GM18517 (cell line): ENCODE data around the gene ANKRD29.

Source experiments
- ATAC-seq: cut with Tn5 transposase; IDR thresholded peaks from one replicate; pipeline ENCODE4 v1.9.1; 2021; ENCODE audit warnings: mild to moderate bottlenecking, moderate library complexity; ENCODE audit not compliant: unreplicated experiment

Gene ANKRD29, protein sequence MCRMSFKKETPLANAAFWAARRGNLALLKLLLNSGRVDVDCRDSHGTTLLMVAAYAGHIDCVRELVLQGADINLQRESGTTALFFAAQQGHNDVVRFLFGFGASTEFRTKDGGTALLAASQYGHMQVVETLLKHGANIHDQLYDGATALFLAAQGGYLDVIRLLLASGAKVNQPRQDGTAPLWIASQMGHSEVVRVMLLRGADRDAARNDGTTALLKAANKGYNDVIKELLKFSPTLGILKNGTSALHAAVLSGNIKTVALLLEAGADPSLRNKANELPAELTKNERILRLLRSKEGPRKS

DNA sequence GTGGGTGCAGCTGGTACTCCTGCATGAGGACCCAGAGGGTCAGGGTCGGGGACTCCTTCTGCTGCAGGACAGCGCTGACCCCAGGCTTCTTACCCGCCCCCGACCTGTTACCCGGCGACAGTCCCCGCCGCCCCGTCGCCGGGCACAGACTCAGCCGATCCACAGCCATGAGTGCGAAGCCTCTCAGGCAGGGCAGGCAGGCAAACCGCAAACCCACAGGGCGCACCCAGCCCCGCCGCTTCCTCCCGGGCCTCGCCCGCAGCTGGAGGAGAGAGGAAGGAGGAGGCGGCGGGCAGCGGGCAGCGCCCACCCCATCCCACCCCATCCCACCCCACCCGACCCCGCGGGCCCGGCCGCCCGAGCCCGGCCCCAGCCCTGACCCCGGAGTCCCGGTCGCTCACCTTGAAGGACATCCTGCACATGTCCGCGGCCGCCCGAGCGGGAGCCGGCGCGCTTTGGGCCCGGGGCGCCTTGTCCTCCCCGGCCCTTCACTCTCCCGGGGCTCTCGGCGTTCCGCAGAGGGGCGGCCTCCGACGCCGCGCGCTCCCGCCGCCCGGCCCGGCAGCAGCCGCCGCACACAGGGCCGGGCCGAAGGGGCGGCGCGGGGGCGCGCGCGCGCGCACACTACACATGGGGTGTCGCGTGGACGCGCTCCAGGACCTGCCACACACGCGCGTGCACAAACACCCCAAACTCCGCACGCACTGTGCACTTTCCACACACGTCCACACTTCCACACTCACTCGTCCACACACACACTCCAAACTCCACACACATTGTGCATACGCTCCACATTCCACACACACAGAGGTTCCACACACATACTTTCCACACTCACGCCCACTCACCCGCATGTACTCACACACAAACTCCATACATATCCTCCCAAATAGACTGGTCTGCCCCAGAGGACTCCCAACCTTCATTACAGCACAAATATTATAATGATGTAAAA lies at the start of gene ANKRD29:
ANKRD29 (minus strand) TSS at position 603 of the 955 bp plus-strand sequence; CDS start at position 422, 181 bp downstream.
- ATAC-seq, result no peak

DNA sequence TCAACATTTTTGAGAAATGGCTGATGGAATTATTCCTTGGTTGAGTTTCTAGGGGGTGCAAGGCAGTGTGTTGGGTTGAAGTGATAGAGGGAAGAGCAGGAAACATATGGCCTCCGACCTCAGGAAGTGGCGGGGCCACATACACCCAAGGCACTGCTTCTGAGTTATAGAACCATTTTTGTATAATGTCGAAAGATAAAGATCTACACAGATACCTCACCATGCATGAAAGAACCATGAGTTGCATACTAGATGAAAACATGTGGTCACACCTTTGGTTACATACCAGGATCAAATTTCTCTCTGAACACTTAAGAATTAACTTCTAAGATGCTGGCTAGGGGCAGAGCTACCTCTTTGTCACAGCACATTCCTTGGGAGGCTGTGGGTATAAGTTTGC lies 49.7 kb upstream of the ANKRD29 start:
- ATAC-seq, result no peak

DNA sequence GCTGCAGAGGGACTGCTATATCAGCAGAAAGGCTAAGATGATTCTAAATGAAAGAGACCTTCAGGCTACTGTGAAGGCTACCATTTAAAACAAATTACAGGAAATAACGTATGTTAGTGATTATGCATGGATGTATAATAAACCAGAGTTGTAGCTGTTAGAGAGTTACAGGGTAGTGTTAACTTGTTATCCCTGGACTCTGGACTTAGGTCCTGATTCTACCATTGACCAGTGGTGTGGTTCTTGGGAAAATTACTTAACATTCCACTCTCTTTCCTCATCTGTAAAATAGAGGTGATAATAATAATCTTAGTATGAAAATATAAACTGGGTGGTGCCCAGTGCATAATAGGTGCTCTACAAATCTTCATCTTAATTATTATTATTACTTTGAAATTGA lies 48.7 kb upstream of the ANKRD29 start:
- ATAC-seq, result no peak

DNA sequence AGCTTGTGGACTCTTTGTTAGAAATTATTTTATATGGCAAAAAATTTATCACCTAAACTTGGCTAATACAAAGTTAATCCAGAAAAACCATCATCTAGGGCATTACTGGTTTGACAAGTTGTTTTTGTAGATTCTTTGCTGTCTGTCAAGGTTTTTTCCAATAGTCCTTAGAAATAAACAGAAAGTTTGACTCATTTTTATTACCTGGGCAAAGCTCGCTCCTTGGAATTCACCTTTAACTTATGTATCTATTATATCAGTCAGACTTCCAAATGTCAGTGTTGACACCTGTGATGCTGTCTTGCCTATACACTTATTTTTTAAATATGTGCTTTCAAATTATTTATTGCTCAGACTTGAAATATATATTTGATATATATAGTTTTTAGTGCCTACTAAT lies 48.2 kb upstream of the ANKRD29 start:
- no peak for ATAC-seq

DNA sequence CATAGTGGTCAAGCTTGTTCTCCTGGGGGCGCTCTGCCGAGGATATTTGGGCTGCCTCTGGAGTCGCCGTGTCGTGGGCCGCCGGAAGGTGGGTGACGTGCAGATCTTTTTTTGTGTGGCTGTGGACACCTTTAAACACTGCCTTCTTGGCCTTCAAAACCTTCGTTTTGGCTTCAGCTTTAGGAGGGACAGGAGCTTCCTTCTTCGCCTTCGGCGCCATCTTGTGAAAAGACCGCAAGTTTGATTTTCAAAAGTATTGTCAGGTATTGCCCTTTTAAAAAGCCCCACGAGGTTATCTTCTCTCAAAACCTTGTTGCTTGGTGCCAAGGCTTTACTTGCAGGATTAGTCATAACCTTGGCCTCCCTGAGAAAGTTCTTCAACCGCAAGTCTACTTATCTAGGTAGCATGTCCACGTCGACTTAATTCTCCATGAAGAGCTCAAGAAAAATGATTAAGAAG lies 47.4 kb upstream of the ANKRD29 start:
- ATAC-seq, result no peak

DNA sequence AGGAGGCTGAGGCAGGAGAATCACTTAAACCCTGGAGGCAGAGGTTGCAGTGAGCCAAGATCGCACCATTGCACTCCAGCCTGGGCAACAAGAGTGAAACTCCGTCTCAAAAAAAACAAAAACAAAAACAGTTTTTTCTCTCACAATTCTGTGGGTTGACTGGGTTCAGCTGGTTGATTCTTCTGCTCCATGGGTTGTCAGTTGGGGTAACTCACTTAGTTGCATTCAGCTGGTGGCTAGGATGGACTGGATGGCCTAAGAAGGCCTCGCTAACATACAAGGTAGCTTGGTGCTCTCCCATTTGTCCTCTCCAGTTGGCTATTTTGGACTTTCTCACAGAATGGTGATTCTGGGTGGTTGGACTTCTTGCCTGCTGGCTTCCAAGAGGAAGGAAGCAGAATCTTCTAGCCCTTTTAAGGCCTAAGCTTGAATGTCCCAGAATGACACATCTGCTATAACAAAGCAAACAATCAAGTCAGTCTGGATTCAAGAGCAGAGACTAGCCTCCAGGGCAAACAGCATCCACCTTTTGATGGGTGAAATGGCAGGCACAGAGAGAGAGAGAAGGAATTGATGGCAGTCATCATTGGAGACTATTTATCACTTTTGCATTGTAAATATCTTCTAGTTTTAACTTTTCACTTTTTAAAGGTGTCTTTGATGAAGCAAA lies 44.4 kb upstream of the ANKRD29 start:
- no peak for ATAC-seq

DNA sequence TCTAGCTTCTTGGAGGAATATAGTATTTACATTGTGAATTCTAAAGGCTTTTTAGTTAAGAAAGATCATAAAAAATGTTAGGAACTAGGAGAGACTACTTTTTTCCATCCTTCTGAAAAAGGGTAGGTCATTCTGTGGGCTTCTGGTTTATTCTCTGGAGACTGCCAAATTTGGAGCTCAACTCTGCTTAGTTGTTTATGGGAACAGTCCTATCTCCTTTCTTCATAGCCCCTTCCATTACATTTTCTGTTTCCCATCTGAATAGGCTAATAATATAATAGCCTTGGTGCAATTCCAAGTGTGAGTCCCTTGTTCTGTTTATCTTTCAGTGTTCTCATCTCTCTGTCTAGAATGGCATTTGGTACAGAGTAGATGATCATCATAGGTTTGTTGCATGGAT lies 42.1 kb upstream of the ANKRD29 start:
- ATAC-seq, result no peak

DNA sequence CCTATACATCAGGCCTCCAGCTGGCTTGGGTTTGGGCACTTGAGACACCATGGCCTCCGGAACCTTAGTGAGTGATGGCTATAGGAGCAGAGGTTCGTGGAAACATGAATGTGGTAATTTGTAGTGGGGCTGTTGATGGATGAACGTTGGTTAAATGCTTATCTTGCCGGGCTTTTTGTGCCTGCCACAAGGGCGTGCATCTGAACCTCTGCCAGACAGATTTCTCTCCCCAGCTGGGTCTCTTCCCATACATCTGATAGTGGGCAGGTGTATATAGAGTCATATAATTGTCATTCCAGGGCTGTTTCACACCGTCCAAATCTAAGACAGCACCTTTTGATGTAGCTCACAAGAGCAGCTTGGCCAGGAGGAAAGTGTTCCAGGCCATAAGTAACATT lies 41.3 kb upstream of the ANKRD29 start:
- ATAC-seq, result no peak

DNA sequence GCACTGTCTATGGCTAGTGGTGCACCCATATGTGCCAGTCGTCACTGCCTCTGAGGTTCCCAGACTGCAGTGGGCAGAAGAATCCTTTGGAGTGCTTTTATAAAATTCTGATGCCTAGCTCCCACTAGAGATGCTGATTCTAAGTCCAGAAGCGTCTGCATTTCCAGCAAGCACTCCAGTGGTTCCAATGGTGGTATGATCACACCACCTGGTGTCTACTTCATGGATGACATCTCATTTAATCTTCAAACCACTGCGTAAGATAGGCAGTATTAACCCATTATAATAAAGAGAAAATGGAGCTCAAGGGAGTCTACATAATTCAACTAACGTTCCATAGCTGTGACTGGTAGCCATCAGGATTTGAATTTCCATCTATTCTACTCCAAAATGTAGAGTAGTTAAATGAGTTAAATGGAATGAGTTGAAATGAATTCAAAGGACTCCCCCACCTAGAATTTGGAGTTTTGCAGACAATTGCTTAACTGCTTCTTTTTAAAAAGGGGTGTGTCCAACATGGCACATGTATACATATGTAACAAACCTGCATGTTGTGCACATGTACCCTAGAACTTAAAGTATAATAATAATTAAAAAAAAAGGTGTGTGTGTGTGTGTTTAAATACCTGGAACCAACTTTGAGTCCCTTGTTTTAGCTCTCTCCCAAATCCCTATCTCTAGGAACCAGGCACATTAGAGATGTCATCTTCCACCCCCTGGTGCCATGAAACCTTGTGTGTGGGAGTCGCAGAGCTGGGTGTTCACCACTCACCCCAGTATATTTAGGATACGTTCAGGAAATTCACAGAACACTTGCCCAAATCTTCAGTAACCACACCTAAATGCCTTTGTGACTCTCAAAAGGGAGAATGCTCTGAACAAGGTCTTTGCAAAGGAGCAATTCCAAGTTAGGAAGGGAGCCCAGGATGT lies 40.6 kb upstream of the ANKRD29 start:
- ATAC-seq, result no peak

DNA sequence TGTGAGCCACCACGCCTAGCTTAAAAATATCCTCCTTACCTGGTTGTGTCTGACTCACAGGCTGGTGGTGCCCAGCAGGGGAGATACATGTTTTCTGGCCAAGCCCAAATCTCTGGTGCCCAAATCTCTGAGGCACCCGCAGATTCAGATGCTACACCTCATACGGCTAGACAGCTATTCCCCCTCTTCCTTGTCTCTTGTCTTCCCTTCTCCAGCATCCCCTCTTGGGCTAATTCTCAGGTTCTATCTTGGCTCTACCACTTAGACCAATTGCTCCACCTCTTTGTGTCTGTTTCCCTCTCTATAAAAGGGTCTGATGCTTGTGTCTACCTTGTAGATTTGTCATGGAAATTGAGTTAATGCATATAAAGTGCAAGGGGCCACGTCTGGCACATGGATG lies 39.9 kb upstream of the ANKRD29 start:
- no peak for ATAC-seq

DNA sequence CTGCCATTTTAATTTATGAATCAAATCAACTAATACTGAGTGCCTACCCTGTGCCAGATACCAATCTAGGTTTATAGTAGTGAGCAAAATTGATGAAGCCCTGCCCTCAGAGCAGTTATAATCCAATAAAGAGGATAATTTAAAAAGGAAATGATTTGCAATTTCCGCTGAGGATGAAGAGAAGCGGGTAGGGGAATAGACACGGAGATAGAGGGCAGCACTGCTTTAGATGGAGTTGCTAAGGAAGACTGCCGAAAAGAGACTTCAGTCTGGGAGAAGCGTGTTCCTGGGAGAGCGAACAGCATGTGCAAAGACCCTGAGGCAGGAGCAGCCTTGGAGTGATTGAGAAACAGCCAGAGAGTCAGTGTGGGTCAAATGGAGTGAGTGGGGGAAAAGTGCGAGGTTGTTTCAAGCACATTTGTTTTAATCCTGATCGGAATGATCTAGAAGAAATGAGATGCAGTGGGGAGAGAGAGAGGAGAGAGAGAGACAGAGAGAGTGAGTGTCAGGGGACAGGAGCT lies 38.9 kb upstream of the ANKRD29 start:
- ATAC-seq, result no peak

DNA sequence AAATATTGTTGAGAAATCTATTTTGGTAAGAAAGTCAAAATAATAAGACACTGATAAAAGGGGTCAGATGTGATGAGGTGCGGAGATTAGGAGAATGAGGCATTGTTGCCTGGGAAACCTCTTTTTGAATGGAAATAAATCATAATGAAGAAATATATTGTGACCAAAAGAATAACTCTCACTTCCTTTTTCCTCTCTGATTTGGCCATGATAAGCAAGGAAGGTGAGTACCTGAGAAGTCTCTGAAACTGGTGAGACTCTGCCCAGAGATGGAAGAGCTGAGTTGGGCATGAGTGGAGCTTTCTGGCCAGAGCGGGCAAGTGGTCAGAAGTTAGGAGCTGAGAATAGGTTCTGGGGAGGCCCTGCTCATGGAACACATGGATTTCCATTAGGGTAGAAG lies 38.3 kb upstream of the ANKRD29 start:
- ATAC-seq, result no peak

DNA sequence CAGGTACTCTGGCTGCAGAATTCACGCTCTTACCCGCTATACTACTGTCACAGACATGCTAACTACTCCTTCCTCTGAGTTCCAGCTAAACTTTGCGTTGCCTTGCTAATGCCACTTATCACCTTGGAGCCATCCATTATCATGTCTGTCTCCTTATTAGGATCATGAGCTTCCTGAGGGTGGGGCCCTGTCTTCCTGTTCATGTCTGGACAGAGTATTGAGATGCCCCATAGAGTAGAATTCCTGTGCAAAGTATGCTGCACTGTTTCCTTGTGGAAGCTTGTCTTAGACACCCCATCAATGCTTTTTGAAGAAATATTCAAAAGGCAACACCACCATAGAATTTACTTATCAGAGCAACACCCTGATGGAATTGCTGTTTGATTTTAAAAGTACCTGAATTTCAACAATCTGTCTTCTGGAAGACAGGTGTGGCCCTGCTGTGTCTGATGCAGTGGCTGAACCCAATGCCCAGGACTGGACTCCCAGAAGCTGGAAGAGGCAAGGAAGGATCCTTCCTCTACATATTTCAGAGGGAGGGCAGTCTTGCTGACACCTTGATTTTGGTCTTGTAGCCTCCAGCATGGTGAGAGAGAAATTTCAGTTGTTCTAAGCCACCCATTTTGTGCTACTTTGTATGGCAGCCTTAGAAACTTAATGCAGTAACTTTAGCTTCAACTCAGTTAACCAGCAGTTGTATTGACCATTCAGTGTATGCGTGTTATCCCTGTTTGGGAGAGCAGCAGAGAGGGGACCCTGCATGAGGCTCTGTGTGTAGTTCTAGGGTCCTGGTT lies 32.1 kb upstream of the ANKRD29 start:
- no peak for ATAC-seq

DNA sequence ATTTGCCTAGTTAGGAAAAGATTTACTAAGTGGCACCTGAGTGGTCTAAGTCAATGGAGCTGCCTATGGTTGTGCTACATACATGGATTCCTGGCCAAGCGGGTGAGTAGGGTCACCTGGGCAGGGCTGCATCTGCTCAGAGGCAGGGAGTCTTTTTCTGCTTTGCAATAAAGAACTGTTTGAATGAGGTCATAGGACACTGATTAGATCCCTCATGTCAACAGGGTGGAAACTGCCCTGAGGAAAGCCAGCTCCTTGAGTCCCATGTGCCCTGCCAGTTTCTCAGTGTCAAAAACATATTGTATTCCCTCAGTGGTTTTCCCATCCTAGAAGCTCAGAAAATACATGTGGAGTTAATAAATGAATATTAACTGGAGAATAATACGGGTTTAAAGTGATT lies 31.1 kb upstream of the ANKRD29 start:
- ATAC-seq, result no peak

DNA sequence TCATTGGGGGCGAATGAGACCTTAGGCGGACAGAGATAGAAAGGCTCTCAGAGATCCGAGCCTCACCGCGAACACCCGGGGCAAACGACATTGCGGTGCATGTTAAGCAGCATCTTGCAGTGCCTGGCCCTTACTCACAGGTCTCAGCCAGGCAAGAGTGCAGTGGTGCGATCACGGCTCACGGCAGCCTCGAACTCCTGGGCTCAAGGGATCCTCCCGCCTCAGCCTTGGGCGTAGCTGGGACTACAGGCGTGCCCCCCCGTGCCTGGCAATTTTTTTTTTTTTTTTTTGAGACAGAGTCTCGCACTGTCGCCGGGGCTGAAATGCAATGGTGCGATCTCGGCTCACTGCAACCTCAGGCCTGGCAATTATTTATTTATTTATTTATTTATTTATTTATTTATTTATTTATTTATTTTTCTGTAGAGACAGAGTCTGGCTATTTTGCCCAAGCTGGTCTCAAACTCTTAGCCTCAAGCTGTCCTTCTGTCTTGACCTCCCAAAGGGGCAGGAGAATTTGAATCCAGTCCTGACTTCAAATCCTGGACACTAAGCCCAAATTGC lies 27.9 kb upstream of the ANKRD29 start:
- ATAC-seq, result no peak

DNA sequence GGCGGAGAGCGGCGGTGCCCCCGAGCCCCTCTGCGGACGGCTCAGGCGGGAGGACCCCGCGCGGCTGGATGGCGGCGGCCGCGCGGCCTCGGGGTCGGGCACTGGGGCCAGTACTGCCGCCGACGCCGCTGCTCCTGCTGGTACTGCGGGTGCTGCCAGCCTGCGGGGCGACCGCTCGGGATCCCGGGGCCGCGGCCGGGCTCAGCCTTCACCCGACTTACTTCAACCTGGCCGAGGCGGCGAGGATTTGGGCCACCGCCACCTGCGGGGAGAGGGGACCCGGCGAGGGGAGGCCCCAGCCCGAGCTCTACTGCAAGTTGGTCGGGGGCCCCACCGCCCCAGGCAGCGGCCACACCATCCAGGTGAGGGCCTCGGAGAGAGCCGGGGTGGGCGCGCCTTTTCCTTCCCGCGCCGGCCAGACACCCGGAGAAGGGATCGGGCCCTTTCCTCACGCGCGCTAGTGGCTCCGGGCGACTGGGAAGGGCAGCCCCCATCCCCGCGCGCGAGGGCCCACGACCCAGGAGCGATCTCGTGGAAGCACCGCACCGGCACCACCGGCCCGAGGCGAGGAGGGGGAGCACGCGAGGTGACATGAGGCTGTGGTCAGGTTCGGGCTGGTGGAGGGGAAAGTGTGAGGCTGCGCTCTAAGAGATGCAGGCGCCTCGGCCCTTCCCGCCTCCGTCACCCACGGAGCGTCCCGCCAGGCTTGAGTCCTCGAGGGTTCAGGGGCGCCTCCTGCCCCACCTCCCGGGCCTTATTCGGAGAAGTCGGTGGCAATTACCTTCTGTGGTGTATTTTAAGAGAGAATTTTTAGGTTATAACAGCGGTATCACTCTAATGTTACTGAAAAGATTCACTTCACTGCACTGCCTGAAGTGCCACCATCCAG lies 27.1 kb upstream of the ANKRD29 start:
- peak; percentile 35 for ATAC-seq

DNA sequence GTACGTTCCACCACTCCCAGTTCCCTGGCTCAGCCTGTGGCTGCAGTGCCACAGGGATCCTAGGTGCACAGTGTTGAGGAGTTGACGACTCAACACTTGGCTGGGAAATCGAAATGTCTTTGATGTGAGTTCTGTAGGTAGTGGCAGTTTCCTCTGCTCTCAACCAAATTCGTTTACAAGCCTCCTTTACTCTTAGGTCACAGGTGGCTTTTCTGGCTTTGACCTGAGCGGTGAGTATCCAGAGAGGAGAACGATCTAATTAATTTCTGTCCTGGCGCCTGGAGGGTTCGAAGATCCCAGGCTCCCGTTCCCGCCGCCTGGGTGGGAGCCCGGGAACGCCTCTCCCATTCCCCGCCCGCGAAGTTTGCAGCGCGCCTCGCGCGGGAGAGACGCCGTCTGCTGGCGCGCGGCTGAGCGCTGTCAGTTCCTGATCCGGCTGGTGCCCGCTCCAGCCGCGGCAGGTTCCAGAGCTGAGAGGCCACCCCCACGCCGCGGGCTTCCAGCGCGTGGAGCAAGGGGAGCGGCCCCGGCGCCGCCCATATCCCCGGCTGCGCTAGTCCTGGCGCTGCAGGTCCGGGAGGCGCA lies 26.4 kb upstream of the ANKRD29 start, which contains the start of gene LAMA3:
LAMA3 (plus strand) TSS at position 423 of the 585 bp plus-strand sequence. CDS start 231 bp downstream, outside the sequence.
- peak; percentile 48 for ATAC-seq
